Transverse colon (tissue), 3 donors: Measurements from ENCODE around the gene QSER1.

Source experiments
- CTCF ChIP-seq, 5 experiments: fragments of 200-600 bp in 3 of 5; fragments of 450-650 bp in 2 of 5; sonication (generic) in 3 of 5; IDR thresholded peaks; 1 replicate in 2 of 5; 2 replicates in 3 of 5; pipeline ENCODE4 v1.5.1; 2016 to 2017; ENCODE audit warnings: antibody characterized with exemption in 5 of 5, inconsistent platforms in 3 of 5, mild to moderate bottlenecking in 2 of 5, moderate library complexity in 1 of 5
- POLR2A ChIP-seq: fragments of 450-650 bp; IDR thresholded peaks from one replicate; pipeline ENCODE4 v1.6.1; 2016; ENCODE audit warnings: antibody characterized with exemption, mild to moderate bottlenecking, moderate library complexity

- TF ChIP-seq CTCF (IDR thresholded peaks at IDR 0.05) (no peak), POLR2A (no peak)
These were observed 109.3 kb downstream of the QSER1 start for GRCh38 chr11:33001751-33002542.
